SK-N-SH (cell line): ENCODE results near the gene RIMS4.

ENCODE experiments used
- RXRA ChIP-seq: IDR thresholded peaks from 2 replicates; pipeline ENCODE4 v1.4.0; 2012; ENCODE audit warnings: low read depth, mild to moderate bottlenecking, borderline replicate concordance
- TF ChIP-seq, protein P1 (sequence below): fragments of 200-600 bp; sonication (generic); IDR thresholded peaks from 2 replicates; pipeline ENCODE4 v1.6.1; 2017; ENCODE audit warnings: antibody characterized with exemption, mild to moderate bottlenecking, moderate library complexity
- TF ChIP-seq, protein P2 (sequence below): fragments of 150-350 bp; IDR thresholded peaks from 2 replicates; pipeline ENCODE4 v1.6.1; 2017; ENCODE audit warnings: antibody characterized with exemption, low read length, low read depth, borderline replicate concordance
- TF ChIP-seq, protein P3 (sequence below): IDR thresholded peaks from 2 replicates; pipeline ENCODE4; 2012

DNA sequence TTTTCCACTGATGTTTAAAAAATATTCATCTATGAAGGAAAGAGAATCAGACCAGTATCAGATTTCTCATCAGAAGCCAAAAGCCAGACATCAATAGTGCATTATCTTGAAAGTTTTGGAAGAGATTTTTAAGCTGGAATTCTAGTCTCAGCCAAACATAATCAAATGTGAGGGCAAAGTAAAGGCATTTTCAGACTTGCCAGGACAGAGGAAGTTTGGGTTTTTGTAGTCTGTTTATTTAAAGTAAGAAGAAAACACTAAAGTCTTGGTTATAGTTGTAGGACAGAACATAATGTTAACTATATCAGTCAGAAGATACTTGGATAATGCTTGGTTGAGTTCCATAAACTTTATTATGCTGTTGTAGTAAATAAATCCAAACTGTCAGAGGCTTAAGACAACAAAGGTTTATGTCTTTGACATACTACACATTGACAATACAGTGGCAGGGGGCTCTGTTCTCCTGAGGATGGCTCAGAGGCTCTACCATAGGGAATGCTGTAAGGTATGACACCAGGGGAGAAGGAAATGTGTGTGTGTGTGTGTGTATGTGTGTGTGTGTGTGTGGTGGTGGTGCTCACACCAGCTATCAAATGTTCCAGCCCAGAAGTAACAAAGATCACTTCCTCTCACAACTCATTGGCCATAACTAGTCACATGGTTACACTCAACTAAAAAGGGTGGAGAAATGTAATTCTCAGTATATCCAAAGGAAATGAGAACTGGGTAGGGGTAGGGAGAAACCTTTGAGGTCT is 48.4 kb upstream of the RIMS4 start:
- TF ChIP-seq, protein P1, sequence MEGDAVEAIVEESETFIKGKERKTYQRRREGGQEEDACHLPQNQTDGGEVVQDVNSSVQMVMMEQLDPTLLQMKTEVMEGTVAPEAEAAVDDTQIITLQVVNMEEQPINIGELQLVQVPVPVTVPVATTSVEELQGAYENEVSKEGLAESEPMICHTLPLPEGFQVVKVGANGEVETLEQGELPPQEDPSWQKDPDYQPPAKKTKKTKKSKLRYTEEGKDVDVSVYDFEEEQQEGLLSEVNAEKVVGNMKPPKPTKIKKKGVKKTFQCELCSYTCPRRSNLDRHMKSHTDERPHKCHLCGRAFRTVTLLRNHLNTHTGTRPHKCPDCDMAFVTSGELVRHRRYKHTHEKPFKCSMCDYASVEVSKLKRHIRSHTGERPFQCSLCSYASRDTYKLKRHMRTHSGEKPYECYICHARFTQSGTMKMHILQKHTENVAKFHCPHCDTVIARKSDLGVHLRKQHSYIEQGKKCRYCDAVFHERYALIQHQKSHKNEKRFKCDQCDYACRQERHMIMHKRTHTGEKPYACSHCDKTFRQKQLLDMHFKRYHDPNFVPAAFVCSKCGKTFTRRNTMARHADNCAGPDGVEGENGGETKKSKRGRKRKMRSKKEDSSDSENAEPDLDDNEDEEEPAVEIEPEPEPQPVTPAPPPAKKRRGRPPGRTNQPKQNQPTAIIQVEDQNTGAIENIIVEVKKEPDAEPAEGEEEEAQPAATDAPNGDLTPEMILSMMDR = no peak
- TF ChIP-seq, protein P2, sequence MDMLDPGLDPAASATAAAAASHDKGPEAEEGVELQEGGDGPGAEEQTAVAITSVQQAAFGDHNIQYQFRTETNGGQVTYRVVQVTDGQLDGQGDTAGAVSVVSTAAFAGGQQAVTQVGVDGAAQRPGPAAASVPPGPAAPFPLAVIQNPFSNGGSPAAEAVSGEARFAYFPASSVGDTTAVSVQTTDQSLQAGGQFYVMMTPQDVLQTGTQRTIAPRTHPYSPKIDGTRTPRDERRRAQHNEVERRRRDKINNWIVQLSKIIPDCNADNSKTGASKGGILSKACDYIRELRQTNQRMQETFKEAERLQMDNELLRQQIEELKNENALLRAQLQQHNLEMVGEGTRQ = no peak
- TF ChIP-seq, protein P3, sequence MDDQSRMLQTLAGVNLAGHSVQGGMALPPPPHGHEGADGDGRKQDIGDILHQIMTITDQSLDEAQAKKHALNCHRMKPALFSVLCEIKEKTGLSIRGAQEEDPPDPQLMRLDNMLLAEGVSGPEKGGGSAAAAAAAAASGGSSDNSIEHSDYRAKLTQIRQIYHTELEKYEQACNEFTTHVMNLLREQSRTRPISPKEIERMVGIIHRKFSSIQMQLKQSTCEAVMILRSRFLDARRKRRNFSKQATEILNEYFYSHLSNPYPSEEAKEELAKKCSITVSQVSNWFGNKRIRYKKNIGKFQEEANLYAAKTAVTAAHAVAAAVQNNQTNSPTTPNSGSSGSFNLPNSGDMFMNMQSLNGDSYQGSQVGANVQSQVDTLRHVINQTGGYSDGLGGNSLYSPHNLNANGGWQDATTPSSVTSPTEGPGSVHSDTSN = no peak
- no peak for TF ChIP-seq RXRA
